GM08714 (cell line): Measurements from ENCODE around the gene AHDC1.

ENCODE experiments used
- H3K4me3 ChIP-seq: fragments of 200-500 bp; sonication (Bioruptor generic); 2 replicates; pipeline ENCODE4 v1.5.1; 2014; ENCODE audit warnings: mild to moderate bottlenecking, low read length, inconsistent platforms
- ZNF274 ChIP-seq: IDR thresholded peaks from 2 replicates; pipeline ENCODE4 v1.6.1; 2012; ENCODE audit warnings: mild to moderate bottlenecking, low read depth, low read length

Gene AHDC1

GRCh38 chr1:27521861-27522431, 82.0 kb downstream of the AHDC1 start:
- no peak for TF ChIP-seq ZNF274

DNA sequence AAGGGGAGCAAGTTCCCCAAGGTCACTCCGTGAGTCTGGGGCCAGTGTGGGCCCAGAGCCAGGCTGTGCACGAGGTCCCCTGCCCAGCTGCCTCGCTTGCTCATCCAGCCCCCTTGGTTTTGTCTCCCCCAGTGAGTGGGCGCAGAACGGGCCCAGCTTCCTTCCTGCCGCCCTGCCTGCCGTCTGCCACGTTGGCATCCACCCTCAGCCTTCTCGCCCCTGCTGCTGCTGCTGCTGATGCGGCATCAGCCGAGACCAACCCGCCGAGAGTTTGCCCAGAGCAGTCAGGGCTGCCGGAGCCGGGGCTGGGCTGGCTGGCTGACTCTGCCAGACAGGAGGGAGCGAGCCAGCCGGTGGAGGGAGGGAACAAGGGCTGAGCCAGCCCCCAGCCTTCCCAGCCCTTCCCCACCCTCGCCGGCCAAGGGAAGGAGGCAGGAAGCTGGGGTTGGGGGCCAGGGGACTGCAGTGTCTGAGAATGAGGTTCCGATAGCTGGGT, 82.6 kb downstream of the AHDC1 start:
- no peak overlapping the region for H3K4me3 ChIP-seq
- no peak for TF ChIP-seq ZNF274

More at GRCh38 chr1:27521861-27522431, 82.0 kb downstream of the AHDC1 start:
- H3K4me3 ChIP-seq = no peak overlapping the region

DNA sequence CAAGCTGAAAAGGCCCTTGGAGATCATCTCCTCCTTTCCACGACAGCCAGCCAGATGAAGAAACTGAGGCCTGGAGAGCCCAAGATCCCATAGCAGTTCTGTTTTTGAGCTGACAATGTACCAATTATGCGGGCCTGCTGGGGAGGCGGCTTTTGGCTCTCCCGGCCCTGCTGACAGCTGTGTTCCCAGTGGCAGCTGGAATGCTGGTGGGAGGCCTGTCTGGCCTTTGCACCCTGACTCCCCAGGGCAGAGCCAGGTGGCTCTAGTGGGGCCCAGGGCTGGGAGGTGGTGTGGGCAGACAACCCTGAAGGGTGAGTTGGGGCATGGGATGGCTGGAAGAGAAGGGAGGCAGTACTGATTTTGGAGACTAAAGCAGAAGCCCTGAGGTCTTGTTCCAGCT, 83.3 kb downstream of the AHDC1 start:
- no peak overlapping the region for H3K4me3 ChIP-seq
- TF ChIP-seq ZNF274 = no peak

DNA sequence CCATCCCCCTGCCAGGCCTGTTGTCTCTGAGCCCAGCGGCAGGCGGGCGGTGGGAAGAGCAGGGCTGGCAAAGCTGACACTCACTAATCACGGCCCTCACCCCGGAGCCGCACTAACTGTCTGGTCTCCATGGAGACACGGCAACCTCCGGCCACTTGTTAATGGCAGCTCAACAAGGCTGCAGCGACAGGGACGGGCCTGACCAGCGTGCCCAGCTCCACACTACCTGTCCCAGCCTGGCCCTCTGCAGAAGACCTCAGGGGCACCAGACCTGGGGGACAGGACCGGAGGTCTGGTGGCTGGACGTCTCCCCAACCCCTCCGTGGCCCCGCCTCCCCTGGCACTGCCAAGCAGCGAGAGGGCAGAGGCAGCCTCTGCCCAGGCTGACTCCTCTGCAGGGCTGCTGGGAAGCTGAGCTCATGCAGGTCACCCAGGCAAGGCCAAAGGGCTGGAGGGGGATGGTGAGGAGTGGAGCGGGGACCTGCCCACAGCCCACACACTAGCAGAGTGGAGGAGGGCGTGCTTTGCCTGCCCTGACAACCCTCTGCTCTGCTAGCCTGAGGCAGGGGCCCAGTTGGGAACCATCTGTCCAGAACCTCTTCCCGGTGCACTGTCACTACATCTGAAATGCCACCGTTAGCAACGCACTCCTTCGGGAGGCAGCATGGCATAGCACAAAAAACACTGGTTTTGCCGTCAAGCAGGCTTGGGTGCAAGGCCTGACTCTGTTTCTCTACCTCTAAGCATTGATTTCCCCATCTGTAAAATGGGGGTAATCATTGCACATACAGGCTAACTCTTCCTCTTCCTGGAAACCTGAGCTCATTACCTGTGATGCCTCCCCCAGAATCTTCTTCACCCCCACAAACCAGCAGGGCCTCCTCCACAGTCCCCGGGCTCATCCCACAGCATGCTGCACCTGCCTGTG, 84.3 kb downstream of the AHDC1 start:
- no peak overlapping the region for H3K4me3 ChIP-seq
- no peak for TF ChIP-seq ZNF274

DNA sequence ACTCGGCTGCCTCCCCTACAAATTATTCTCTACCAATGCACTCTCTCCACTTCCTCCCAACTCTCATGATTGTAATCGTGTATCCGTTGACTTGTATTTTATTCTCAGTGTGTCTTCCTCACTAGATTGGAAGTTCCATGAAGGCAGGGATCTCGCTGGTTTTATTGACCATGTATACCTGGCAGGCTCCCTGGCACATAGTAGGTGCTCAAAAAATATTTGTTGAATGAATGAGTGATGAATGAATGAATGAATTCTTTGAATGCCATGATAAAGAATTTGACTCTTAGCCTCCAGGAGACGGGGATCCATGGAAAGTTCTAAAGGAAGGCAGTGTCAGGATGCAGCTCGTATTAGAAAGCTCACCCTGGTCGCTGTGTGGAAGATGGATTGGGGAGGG, 85.1 kb downstream of the AHDC1 start:
- no peak overlapping the region for H3K4me3 ChIP-seq
- no peak for TF ChIP-seq ZNF274

GRCh38 chr1:27517907-27518718, 85.8 kb downstream of the AHDC1 start:
- no peak for TF ChIP-seq ZNF274
- H3K4me3 ChIP-seq = no peak overlapping the region

- no peak overlapping the region for H3K4me3 ChIP-seq
- TF ChIP-seq ZNF274 = no peak
Observed at GRCh38 chr1:27517301-27517700, 86.6 kb downstream of the AHDC1 start.

DNA sequence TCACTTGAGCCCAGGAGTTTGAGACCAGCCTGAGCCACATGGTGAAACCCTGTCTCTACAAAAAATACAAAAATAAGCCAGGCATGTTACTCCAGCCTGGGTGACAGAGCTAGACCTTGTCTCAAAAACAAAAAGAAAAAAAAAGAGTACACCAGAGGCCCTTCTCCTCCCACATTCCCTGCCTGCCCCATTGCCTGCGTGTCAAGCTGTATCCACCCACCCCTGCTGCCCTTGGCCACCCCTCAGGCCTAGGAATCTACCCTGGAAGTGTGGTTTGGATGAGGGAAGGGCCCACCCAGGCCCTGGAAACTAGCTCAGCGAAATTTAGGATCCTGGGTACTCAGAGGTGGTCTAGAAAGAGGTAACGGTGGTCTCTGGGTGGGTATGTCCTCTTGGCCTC, 88.3 kb downstream of the AHDC1 start:
- TF ChIP-seq ZNF274 = no peak
- H3K4me3 ChIP-seq = no peak overlapping the region

DNA sequence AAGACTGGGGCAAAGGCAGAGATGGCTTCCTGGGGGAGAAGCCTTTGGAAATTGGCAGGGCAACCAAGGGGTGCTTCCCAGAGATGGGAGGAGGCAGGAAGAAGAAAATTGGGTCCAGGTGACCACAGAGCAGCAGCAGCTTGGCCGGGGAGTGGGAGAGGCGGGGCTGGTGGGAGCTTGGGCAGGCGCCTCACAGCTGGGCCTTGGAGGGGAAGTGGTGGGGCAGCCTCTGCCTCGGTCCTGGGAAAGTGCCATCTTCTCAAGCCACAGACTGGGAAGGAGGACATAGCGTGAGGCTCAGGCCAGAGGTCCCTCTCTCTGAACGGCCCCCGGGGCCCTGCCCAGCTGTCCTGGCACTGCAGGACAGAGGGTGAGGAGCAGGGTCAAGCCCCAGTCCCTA, 90.0 kb downstream of the AHDC1 start:
- no peak for TF ChIP-seq ZNF274
- H3K4me3 ChIP-seq = no peak overlapping the region

DNA sequence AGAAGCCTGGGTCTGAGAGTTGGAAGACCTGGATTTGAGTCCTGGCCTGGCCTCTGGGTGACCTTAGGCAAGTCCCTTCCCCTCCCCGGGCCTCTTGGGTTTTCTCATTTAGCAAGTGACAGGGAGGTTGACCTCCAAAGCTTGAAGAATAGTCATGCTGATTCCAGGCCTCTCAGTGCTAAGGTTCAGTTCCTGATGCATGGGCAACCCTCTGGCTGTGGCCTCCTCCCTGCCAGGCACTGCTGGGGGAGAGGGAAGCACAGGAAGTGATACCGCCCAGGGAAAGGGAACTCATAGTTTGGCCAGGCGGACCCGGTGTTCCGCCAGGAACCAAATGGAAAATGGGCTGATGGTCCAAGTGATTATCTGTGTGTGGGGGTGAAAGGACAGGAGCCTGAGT, 90.4 kb downstream of the AHDC1 start:
- no peak overlapping the region for H3K4me3 ChIP-seq
- TF ChIP-seq ZNF274 = no peak

DNA sequence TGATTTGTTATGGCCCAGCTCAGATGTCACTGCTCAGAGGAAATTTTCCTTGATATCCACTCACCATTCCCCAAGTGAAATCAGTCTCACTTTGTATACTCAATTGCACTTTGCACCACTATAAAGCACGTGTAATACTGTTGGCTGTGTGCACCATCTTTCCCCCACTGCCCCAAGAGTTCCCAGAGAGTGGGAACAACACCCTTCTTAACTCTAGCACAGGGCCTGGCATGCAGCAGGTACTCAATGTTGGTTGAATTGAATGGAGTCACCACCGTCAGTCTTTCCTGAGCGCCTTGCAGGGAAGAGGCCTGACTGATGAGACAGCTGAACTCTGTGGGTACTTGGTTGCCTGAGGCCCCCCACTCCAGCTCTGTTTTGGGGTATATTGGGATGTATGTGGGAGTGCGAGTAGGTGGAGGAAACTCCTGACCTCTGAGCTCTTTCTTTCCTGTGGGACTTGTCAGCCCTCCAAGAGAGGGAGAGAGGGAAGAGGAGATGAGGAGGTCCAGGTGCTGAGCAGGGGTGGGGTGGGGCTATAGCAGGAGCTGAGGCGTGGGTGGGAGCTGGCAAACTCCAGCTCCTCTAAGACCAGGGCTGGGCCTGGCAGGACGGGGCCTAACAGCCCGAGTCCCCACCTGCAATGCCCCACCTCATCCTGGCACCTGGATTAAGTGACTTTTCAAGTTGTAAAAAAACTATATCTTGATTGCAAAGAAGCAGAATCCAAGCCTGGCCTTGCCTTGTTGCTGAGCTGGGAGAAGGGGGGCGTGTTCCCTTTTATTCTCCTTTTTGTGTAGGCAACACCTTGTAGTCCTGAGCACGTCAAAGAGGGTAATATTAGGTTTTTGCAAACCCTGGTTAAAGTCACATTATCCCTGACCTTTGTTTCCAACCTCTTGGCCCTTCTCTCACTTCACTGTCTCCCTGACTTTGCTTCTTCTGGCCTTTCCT, 94.5 kb downstream of the AHDC1 start:
- TF ChIP-seq ZNF274 = no peak
- H3K4me3 ChIP-seq = no peak overlapping the region

- no peak for TF ChIP-seq ZNF274
- H3K4me3 ChIP-seq = no peak overlapping the region
Observed at GRCh38 chr1:27507960-27508665, 95.8 kb downstream of the AHDC1 start.

DNA sequence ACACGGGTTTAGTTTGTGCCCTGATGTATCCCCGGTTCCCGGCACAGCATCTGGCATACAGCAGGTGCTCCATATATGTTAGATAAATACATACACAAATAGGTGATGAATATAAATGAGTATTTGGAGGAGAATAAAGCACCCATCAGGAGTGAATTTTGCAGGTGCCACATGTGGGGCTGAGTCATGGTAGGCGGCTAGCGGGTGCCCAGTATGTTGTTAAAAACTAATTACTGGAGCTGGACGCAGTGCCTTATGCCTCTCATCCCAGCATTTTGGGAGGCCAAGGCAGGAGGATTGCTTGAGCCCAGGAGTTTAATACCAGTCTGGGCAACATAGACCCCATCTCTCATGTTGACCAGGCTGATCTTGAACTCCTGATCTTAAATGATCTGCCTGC, 97.2 kb downstream of the AHDC1 start:
- no peak overlapping the region for H3K4me3 ChIP-seq
- no peak for TF ChIP-seq ZNF274

GRCh38 chr1:27505420-27505680, 98.6 kb downstream of the AHDC1 start:
- no peak for TF ChIP-seq ZNF274
- H3K4me3 ChIP-seq = no peak overlapping the region
